Upper lobe of left lung (tissue), 6 donors: Measurements from ENCODE around the gene ME1. TPM values are rescaled to one million over a fixed set of nuclear protein-coding genes. Genes with fewer than 3 reads are reported as not detected.

Source experiments
- ATAC-seq, 2 donors: fragments of 200-7000 bp; cut with Tn5 transposase; one replicate each; pipeline ENCODE4 v1.9.1; 2022; ENCODE audit warnings: mild to moderate bottlenecking in 2 of 2, moderate library complexity in 2 of 2; ENCODE audit not compliant: low FRiP score in 2 of 2
- DNase-seq, 2 donors: peaks; one replicate each; pipeline ENCODE4 v3.0.0-alpha.2; 2019 to 2020
- H3K27ac ChIP-seq, 4 donors: fragments of 200-600 bp; sonication (generic); one replicate each; pipeline ENCODE4 v1.5.1; 2016 to 2019
- H3K27me3 ChIP-seq, 4 donors: fragments of 200-600 bp; sonication (generic); one replicate each; pipeline ENCODE4 v1.5.1; 2017 to 2019
- H3K36me3 ChIP-seq, 4 donors: fragments of 200-600 bp; sonication (generic); one replicate each; pipeline ENCODE4 v1.5.1; 2016 to 2019
- H3K4me1 ChIP-seq, 4 donors: fragments of 200-600 bp; sonication (generic); one replicate each; pipeline ENCODE4 v1.5.1; 2018 to 2019
- H3K4me3 ChIP-seq, 4 donors: fragments of 200-600 bp; sonication (generic); one replicate each; pipeline ENCODE4 v1.5.1; 2017 to 2019; ENCODE audit warnings: mild to moderate bottlenecking in 2 of 4, moderate library complexity in 1 of 4
- H3K9me3 ChIP-seq, 4 donors: fragments of 200-600 bp; sonication (generic); one replicate each; pipeline ENCODE4 v1.5.1; 2018 to 2019
- CTCF ChIP-seq, 6 experiments: fragments of 450-650 bp in 4 of 6; fragments of 200-600 bp in 2 of 6; sonication (generic) in 2 of 6; IDR thresholded peaks; one replicate each; pipeline ENCODE4 v1.5.1; 2016 to 2019; ENCODE audit warnings: antibody characterized with exemption in 6 of 6
- EP300 ChIP-seq, 4 donors: sonication (generic); formaldehyde crosslinking; IDR thresholded peaks; one replicate each; pipeline ENCODE4 v1.5.1; 2017; ENCODE audit warnings: antibody characterized with exemption in 4 of 4, control low read depth in 2 of 4
- POLR2A ChIP-seq, 4 donors: fragments of 450-650 bp; IDR thresholded peaks; one replicate each; pipeline ENCODE4 v1.5.1; 2016 to 2017; ENCODE audit warnings: antibody characterized with exemption in 4 of 4, mild to moderate bottlenecking in 2 of 4
- POLR2AphosphoS5 ChIP-seq, 2 donors: sonication (generic); formaldehyde crosslinking; IDR thresholded peaks; one replicate each; pipeline ENCODE4 v1.5.1; 2017; ENCODE audit warnings: antibody characterized with exemption in 2 of 2
- WGBS, 2 donors: methylation state at CpG; one replicate each; pipeline ENCODE4 v1.1.5; 2017 to 2018; 5-methylcytosine and 5-hydroxymethylcytosine counted together
- total RNA-seq, 6 donors: library from RNA; depleted of rRNA in 4 of 6; stranded (reverse); fragments of >200 nt in 4 of 6; gene quantifications; one replicate each; pipeline versions ENCODE4 v1.1.0 to v1.2.1, GENCODE V29; 2016 to 2021
- donor health status: DM: no; HTN: no; CAD: no; lungs with moderate emphysema.
- donor health status: DM: no; HTN: yes; CAD: no; lungs with severe emphysema.

ME1 gene
- total RNA-seq, 6 donors from 2014 or later: 12.0 to 16.8 (median 14.0) TPM

GRCh38 chr6:83333500-83333899 is 97.4 kb downstream of the ME1 start:
- no peaks in the 10 kb centered on the region for H3K36me3 ChIP-seq
- 86 to 89% methylated on average over 2 of the region's 2 CpGs for WGBS, 2 donors
- no peak overlapping the region for H3K4me3 ChIP-seq
- no peak overlapping the region for H3K27ac ChIP-seq
- DNase-seq (no peak), ATAC-seq (no peak)
- no peaks in the 10 kb centered on the region for H3K4me1 ChIP-seq
- no peak for TF ChIP-seq EP300 (IDR thresholded peaks at IDR 0.05)
- TF ChIP-seq CTCF (IDR thresholded peaks at IDR 0.05): no peak
- TF ChIP-seq POLR2AphosphoS5 (IDR thresholded peaks at IDR 0.05): no peak
- no peak for TF ChIP-seq POLR2A (IDR thresholded peaks at IDR 0.05)
- H3K27me3 ChIP-seq: no peaks in the 10 kb centered on the region
- H3K9me3 ChIP-seq: no peaks in the 10 kb centered on the region

- DNase-seq: no peak
- Histone ChIP-seq H3K4me1 (no peaks in the 10 kb centered on the region), H3K27ac (no peak overlapping the region)
Measured at GRCh38 chr6:83314693-83315092, 116.2 kb downstream of the ME1 start.

GRCh38 chr6:83313882-83314281 is 117.0 kb downstream of the ME1 start:
- H3K27ac ChIP-seq: no peak overlapping the region
- ATAC-seq (no peak), DNase-seq (no peak)
- no peaks in the 10 kb centered on the region for H3K27me3 ChIP-seq
- H3K36me3 ChIP-seq: no peaks in the 10 kb centered on the region
- TF ChIP-seq EP300 (IDR thresholded peaks at IDR 0.05) (no peak), POLR2A (IDR thresholded peaks at IDR 0.05) (no peak), POLR2AphosphoS5 (IDR thresholded peaks at IDR 0.05) (no peak), CTCF (IDR thresholded peaks at IDR 0.05) (no peak)
- H3K4me1 ChIP-seq: no peaks in the 10 kb centered on the region
- no peak overlapping the region for H3K4me3 ChIP-seq
- peaks cover 0 to 3% (median 0%) of the 10 kb centered on the region in 4 donors for H3K9me3 ChIP-seq

More at GRCh38 chr6:83314693-83315092, 116.2 kb downstream of the ME1 start:
- no peak for ATAC-seq
- Histone ChIP-seq H3K36me3 (no peaks in the 10 kb centered on the region), H3K27me3 (no peaks in the 10 kb centered on the region), H3K4me3 (no peak overlapping the region), H3K9me3 (peaks cover 0 to 3% (median 0%) of the 10 kb centered on the region in 4 donors)
- WGBS, 2 donors: 96 to 97% methylated on average over 1 of the region's 1 CpG
- no peak for TF ChIP-seq POLR2AphosphoS5 (IDR thresholded peaks at IDR 0.05)
- TF ChIP-seq POLR2A (IDR thresholded peaks at IDR 0.05): no peak
- no peak for TF ChIP-seq EP300 (IDR thresholded peaks at IDR 0.05)
- TF ChIP-seq CTCF (IDR thresholded peaks at IDR 0.05): no peak

- WGBS, 2 donors: 97 to 100% methylated on average over 1 of the region's 1 CpG
- H3K36me3 ChIP-seq: no peaks in the 10 kb centered on the region
- no peaks in the 10 kb centered on the region for H3K4me1 ChIP-seq
- DNase-seq (no peak), ATAC-seq (no peak)
- no peak for TF ChIP-seq EP300 (IDR thresholded peaks at IDR 0.05)
- no peak for TF ChIP-seq CTCF (IDR thresholded peaks at IDR 0.05)
- TF ChIP-seq POLR2AphosphoS5 (IDR thresholded peaks at IDR 0.05): no peak
- TF ChIP-seq POLR2A (IDR thresholded peaks at IDR 0.05): no peak
- H3K4me3 ChIP-seq: no peak overlapping the region
- no peaks in the 10 kb centered on the region for H3K9me3 ChIP-seq
- no peaks in the 10 kb centered on the region for H3K27me3 ChIP-seq
- H3K27ac ChIP-seq: no peak overlapping the region
Measured at GRCh38 chr6:83311231-83311630, 119.6 kb downstream of the ME1 start.

GRCh38 chr6:83310046-83310445 is 120.8 kb downstream of the ME1 start:
- Histone ChIP-seq H3K27ac (no peak overlapping the region), H3K36me3 (no peaks in the 10 kb centered on the region), H3K4me3 (no peak overlapping the region), H3K27me3 (no peaks in the 10 kb centered on the region), H3K4me1 (no peaks in the 10 kb centered on the region), H3K9me3 (no peaks in the 10 kb centered on the region)
- no peak for ATAC-seq
- DNase-seq: no peak
- 78 to 88% methylated on average over 4 of the region's 4 CpGs for WGBS, 2 donors
- TF ChIP-seq EP300 (IDR thresholded peaks at IDR 0.05) (no peak), POLR2AphosphoS5 (IDR thresholded peaks at IDR 0.05) (no peak), CTCF (IDR thresholded peaks at IDR 0.05) (no peak), POLR2A (IDR thresholded peaks at IDR 0.05) (no peak)
